HG02938 (cell line): ENCODE measurements around the gene UQCRH.
"Not testable (repeated sequence)": the region's sequence is repeated elsewhere in the genome, so short reads cannot be mapped to it uniquely, and the experiment has no call there.

ENCODE experiments used
- ATAC-seq: cut with Tn5 transposase; IDR thresholded peaks from one replicate; pipeline ENCODE4 v1.9.1; 2021; ENCODE audit warnings: mild to moderate bottlenecking, moderate library complexity; ENCODE audit not compliant: unreplicated experiment

Gene UQCRH

DNA sequence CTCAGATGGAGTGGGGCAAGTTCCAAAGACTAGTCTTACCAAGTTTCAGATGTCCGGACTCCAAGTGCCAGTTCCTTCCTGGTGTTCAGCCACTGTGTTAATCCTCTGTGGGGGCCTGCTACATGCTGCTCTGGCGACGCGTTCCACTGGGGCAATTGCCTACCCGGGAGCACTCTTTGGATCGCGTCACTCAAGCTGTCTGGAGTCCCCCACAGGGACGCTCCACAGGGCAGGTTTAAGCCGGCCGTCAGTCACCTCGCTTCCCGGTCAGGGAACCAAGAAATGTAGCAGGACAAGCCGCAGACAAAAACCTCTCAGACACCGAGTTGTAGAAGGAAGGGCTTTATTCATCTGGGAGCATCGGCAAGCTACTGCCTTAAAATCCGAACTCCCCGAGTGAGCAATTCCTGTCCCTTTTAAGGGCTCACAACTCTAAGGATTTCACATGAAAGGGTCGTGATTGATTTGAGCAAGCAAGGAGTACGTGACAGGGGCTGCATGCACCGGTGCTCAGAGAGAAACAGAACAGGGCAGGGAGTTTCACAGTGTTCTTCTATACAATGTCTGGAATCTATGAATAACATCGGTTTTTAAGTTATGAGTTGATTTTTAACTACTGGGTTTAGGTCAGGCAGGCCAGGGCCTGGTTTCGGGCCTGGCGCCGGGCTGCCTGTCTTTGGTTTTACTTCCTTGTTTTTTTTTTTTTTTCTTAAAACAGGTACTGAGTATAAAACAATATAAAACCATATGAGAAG, 28.5 kb downstream of the UQCRH start:
- peak; percentile 19 for ATAC-seq

DNA sequence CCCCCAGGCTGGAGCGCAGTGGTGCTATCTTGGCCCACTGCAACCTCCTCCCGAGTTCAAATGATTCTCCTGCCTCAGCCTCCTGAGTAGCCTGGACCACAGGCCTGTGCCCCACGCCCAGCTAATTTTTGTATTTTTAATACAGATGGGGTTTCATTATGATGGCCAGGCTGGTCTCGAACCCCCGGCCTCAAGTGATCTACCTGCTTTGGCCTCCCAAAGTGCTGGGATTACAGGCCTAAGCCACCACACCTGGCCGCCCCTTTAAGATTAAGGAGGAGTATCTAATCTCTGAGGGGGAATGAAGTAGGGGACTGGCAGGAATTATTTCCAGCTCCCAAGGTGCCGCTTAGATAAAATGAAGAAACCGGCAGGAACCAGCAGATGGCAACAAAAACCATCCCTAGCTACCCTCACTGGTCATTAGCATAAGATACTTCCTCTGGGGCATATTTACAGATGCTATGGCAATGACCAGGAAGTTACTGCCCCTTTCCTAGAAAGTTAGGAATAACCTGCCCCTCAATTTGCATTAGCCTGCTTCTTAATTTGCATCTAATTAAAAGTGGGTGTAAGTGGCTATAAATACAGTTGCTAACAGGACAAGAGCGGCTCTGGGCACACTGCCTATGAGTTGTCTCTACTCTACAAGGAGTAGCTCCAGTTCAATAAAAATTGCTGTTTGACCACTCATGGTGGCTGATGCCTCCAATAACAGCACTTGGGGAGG, 30.0 kb downstream of the UQCRH start:
- ATAC-seq, result peak; percentile 49

DNA sequence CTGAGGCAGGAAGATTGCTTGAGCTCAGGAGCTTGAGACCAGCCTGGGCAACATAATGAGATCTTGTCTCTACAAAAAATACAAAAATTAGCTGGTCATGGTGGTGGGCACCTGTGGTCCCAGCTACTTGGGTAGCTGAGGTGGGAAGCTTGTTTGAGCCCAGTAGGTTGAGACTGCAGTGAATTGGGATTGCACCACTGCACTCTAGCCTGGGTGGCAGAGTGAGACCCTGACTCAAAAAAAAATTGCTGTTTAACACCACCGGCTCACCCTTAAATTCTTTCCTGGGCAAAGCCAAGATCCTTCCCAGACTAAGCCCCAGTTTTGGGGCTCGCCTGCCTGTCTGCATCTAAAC, 30.5 kb downstream of the UQCRH start:
- ATAC-seq, result no peak

DNA sequence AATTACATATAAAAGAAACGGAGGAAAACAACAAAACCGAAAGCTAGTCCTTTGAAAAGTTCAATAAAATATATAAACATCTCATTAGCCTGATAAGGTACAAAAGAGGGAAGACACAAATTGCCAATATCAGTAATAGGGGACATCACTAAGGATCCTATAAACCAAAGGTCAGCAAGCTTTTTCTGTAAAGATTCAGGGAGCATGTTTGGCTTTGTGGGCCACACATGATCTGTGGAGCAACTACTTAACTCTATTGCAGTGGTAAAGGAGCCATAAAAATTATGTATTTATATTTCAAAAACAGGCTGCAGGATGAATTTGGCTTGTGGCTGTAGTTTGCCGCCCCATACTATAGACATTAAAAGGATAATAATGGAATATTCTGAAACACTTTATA, 31.6 kb downstream of the UQCRH start:
- no peak for ATAC-seq

DNA sequence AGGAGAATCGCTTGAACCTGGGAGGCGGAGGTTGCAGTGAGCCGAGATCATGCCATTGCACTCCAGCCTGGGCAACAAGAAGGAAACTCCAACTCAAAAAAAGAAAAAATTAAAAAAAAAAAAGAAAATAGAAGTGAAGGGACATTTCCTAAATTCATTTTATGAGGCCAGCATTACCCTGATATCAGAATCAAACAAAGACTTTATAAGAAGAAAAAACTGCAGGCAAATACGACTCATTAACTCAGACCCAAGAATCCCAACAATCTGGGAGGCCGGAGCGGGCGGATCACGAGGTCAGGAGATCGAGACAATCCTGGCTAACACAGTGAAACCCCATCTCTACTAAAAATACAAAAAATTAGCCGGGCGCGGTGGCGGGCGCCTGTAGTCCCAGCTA, 33.9 kb downstream of the UQCRH start:
- not testable (repeated sequence) for ATAC-seq

DNA sequence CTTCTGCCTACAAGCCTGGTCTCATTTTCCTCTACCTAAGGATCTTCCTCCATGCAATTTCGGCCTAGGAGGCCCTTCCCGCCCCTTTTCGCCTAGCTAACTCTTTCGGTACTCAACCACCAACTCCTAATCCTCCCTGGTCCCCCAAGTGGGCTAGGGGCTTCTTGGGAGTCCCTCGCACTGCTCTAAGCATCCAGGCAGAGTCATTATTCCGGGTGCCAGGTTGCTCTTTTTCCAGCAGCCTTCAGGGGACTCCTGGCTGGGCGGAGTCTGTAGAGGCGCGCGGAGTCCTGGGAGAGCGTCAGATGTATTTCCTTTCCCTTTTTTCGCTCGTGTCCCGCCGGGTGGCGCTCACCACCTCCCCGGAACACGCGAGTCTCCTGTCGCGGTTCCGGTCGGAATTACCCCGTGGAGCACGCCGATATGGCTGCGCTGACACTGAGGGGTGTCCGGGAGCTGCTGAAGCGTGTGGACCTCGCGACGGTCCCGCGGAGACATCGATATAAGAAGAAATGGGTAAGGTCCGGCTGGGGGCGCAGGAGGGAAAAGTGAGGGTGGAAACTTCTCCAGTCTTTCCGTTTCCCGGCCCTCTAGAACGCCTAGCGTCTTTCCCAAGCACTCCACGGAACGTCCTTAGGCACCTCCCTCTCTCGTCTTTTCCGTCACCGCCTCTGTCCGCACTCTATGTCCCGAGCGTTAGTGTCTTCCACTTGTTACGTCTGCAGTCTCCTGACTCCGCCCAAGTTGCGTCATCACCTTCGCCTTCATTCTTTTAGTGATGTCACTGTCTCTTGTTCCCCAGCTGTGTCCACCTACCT, 37.1 kb downstream of the UQCRH start, which contains the start of gene NSUN4:
NSUN4 (plus strand) TSS at position 404 of the 818 bp plus-strand sequence; CDS start at position 424, 20 bp downstream.
- ATAC-seq, result peak; percentile 76

DNA sequence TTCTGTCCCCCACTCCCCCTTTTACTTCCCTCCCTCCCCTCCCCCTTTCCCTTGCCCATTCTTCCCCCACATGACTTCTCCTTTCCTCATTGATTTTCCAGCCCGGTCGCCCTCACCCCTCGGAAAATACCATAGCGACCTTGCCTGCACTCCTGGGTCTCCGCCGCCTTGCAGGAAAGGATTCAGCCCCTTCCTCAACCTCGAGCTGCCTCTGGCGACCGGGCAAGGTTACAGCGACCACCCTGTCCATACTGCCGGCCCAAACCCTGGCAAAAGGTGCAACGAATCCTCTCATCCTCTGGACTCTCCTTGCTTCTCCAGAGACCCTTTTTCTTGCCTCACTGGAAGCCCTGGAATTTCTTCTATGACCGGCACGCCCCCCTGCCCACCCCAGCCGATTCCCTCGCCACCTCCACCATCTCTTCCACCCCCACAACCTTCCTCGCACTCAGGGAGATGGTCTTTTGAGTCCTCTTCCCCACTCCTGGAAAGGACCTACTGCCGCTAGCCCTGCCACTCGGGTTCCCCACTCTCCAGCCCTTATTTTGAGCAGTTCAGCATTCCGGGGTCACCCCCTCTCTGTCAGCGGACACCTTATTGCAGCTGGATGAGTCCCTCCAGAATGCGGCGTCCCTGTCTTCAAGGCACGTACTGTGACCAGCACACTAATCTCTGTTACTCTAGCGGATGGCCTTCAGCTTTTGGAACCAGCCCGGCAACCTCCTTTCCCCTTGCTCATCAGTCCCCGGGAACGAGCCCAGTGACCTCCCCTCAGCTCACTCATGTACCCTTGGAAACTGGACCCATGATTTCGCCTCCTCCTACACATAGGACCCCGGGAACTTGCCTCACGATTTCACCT, 38.0 kb downstream of the UQCRH start:
- no peak for ATAC-seq

DNA sequence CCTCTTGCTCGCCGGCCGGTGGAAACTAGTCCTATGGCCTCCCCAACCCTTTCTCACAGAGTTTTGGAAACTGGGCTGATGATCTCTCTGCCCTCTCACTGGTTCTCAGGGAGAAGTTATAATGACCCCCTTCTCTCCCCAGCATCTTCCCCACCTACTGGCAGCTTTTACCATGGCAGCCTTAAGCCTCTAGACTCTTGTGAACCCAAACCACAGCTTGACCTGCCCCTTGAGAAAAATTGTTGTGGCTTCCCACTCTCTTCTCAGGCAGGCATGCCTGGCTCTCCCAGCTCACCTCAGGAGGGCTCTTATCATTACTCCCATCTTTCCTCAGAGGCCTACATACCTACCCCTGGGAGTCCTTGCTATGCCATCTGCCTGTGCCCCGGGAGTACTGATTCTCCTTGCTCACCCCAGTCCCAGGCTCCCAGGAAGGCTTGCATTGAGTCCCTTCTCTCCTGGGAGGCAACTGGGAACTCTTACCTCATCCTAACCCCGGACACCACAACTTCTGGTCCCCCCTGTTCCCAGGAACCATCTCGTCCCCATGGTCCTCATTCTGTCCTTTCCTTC, 38.7 kb downstream of the UQCRH start:
- ATAC-seq, result no peak

DNA sequence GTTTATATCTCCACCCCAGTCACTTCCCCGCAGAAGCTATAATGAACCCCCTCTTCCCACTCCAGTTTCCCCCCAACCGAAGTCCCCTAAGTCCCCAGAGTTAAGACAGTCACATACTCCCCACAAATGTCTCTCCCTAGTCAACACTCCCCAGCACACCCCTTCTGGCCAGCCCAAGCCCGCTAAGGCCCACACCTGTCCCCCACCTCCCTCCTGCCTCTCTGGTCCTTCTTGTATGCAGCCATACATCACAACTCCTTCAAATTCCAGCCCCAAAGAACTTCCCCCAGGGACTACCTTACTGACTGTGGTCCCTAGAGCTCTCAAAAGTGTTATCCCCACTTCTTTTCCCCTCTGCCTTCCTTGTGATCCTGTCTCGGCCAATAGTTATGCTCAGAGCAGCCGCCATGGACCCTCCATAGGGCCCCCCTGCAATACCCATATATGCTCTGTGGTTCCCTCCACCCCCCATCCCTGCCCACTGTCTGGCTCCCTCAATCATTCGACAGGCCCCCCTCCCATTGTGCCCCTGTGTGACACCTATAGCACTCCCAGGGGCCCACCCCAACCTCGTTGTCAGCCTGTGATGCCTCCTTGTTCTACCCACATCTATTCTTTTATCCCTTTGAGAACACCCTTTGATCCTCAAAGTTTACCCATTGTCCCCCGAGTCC, 39.3 kb downstream of the UQCRH start:
- no peak for ATAC-seq

DNA sequence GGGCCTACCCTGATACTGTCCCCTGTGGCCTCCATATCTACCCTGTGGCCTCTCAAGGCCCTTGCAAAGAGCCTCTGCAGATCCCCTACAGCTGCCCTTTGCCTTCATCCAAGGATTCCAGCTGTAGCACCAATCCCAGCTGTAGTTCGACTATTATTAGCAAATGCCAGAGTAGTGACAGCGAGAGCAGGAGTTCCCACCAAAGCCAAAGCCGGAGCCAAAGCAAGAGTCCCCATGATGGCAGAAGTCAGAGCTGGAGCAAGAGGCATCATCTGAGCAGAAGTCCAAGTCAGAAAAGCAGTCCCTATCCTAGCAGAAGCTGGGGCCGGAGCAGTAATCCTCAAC, 39.8 kb downstream of the UQCRH start:
- ATAC-seq, result no peak

DNA sequence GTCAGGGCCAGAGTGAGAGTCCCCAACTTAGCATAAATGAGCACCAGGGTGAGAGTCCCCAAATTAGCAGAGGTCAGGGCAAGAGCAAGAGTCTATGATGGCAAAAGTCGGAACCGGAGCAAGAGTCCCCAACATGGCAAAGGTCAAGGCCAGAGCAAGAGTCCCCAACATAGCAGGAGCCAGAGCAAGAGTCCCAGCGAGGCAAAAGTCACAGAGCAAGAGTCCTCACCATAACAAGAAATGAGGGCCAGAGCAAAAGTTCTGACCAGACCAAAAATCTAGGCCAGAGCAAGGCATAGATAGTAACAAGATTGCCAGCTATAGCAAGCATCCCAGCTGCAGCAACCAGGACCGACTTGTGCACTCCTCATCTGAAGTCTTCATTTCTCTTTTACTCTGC, 40.2 kb downstream of the UQCRH start:
- ATAC-seq, result no peak

DNA sequence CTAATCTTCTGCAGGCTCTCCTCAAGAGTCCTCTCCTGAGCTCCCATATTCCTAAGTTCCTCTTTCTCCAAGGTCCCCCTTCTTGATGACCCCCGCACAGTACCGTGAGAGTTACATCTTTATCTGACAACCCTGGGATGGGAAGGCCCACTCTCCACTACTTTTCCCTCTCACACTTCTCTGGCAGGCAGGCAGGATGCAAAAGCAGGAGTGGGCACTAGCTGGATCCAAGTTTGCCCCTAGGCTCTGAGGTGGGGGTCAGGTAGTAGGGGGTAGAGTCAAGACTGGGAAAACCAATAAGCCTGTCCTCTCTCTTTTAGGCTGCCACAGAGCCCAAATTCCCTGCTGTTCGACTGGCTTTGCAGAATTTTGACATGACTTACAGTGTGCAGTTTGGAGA, 41.0 kb downstream of the UQCRH start:
- no peak for ATAC-seq

DNA sequence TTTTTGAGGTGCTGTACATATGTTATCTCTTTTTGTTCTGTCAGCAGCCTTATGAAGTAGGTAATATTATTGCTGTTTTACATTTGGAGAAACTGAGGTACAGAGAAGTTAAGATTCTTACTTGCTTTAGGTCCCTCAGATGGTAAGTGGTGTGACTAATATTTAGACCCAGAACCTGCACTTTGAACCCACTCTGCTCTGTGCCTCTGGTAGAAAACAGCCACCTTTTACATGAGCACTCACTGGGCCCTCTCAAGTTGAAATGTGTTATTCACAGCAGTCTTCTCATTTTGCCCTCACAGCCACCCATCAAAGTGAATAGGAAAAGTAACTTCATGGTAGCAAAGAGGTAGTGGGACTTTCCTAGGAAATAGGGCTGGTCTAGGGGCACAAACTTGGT, 41.8 kb downstream of the UQCRH start:
- no peak for ATAC-seq

DNA sequence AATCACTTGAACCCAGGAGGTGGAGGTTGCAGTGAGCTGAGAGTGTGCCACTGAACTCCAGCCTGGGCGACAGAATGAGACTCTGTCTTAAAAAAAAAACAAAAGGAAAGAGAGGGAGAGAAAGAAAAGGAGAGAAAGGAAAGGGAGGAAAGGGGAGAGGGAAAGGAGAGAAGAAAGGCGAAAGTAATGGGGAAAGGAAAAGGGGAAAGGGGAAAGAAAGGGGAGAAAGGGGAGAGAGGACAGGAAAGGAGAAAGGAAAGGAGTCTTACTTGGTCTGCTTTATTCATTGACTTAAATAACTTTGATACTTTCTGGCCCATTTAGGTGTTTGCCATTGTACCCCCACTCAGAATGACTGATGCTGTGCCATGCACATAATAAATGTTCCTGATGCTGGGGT, 48.9 kb downstream of the UQCRH start:
- no peak for ATAC-seq

DNA sequence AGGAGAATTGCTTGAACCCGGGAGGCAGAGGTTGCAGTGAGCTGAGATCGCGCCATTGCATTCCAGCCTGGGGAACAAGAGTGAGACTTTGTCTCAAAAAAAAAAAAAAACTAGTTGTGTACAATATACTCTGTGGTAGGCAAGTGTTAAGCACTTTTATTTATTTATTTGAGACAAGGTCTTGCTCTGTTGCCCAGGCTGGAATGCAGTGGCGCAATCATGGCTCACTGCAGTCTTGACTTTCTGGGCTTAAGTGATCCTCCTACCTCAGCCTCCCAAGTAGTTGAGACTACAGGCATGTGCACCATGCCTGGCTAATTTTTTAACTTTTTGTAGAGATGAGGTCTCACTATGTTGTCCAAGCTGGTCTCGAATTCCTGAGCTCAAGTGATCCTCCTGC, 52.4 kb downstream of the UQCRH start:
- ATAC-seq, result not testable (repeated sequence)

DNA sequence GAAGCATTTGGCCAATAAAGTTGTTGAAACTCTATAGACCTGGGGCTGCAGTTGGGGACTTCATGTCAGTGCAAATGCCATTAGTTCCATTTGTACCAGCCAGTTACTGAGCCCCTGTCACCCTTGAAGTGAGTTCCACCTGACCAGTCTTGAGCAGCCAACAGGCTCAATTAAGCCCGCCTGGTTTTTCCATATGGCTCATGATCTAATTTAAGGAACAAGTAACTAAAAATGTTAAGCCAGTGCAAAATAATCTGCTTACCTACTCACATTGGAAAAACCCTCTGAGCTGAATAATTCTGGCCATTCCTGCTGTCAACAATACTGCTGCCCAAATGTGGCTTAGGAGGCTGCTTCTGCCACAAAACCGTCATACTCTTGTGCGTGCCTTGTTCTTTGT, 58.7 kb downstream of the UQCRH start:
- ATAC-seq, result no peak

DNA sequence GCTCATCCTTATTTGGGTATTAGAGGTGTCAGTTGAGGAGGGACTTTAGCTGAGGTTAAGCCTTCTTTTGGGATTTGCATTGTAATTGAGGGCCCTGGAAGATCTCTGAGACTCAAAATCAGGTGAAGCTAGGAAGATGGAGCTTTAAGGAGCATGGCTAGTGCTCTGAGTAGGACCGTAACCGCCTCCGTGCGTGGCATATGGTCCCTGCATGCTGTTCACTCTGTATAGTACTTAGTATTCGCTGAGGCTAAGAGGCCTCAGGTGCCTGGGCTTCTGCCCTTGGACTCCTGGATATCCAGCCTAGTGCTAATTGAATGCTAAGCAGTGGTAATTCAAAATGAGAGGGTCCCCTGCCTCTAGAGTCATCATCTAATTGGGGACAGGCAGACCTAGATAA, 59.6 kb downstream of the UQCRH start:
- ATAC-seq, result no peak

DNA sequence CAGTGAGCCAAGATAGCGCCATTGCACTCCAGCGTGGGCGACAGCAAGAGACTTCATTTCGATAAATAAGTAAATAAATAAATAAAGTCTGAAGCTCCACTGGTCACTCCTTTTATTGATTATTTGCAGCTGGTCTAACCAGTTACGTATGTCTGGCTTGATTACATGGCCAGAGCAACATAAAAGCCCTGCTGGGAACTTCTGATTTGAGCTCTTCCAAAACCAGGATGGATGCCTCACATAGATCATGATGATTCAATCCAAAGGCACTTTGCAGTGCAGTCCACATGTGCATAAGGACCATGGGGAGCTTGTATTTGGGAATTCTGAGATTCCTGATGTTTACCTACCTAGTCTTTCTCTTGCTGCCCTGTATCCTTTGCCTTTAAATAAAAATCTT, 61.1 kb downstream of the UQCRH start:
- ATAC-seq, result no peak

DNA sequence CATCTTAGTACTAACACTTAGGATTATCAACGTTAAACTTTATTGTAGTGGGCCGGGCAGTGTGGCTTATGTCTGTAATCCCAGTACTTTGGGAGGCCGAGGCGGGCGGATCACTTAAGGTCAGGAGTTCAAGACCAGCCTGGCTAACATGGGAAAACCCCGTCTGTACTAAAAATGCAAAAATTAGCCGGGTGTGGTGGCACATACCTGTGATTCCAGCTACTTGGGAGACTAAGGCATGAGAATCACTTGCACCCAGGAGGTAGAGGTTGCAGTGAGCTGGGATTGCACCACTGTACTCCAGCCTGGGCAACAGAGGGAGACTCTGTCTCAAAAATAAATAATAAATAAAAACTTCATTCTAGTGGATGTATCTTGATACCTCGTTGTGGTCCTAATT, 62.3 kb downstream of the UQCRH start:
- ATAC-seq, result not testable (repeated sequence)
